Measurements from ENCODE around the gene SERINC5. TPM values are rescaled to one million over a fixed set of nuclear protein-coding genes. Genes with fewer than 3 reads are reported as not detected.

The SERINC5 gene
- total and polyA plus RNA-seq, 2 donors (not counting 3 experiments of a cell fraction or from before 2014, with no cell fraction given) = 3.2 to 10.1 TPM

DNA sequence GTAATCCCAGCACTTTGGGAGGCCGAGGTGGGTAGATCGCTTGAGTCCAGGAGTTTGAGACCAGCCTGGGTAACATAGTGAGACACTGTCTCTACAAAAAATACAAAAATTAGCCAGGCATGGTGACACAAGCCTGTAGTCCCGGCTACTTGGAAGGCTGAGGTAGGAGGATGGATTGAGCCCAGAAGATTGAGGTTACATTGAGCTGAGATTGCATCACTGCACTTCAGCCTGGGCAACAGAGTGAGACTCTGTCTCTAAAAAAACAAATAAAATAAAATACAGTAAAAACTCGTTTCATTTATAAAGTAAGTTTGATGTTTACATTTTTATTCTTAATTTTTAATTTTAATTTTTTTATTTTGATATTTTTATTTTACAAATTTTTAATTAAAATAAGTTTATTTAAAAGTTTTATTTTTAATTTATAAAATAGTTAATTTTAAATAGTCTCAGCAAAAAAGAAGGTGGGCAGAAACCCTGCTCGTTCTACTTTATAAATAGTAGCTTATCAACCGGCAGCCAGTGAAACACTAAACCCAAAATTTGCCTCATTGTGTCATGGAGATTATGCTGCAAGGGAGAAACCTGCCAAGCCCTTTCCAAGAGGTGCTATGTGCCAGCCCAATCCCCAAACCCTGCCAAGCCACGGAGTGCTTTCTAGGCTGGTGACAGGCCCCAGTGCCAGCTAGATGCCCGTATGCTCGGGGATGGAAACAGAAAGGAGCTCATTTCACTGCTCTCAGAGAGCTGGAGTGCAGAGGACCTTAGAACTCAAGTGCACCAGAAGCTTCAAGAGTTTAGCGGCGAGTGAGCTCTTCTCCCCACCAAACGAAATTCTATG is 38.9 kb downstream of the SERINC5 start:
- dilution Hi-C loops (cut with MboI; ENCODE audit: extremely low pct_ligation_motif_present, low sequenced_read_pairs) = no loop called here
- TF ChIP-seq MYC (IDR thresholded peaks at IDR 0.05; ENCODE audit: low read depth, low read length) = no peak
- no peak for TF ChIP-seq FOS (IDR thresholded peaks at IDR 0.05; ENCODE audit: borderline replicate concordance, insufficient read depth, low read length)
- CTCF ChIA-PET = no interaction called here

DNA sequence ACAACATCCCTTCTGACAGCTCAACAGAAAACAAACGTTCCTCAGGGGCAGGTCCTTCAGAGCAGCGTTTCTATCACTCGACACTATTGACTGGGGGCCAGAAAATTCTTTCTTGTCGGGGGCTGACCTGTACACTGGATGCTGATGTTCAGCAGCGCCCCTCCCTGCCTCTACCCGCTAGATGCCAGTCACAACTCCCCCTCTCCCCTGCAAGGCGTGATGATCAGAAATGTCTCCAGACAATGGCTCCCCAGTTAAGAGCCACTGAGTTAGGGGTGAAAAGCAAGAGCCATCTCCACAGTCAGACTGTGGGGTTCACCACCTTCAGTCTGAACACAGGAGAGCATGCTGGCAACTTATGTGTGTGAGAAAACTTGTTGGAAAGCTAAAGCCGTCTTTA is 39.8 kb downstream of the SERINC5 start:
- no peak for TF ChIP-seq EZH2 (IDR thresholded peaks at IDR 0.05; ENCODE audit: borderline replicate concordance, low read depth, low read length, severe bottlenecking)
- TF ChIP-seq, protein P1, sequence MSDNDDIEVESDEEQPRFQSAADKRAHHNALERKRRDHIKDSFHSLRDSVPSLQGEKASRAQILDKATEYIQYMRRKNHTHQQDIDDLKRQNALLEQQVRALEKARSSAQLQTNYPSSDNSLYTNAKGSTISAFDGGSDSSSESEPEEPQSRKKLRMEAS (IDR thresholded peaks at IDR 0.05; ENCODE audit: insufficient read depth, insufficient read length) = no peak
- no peaks in the 10 kb centered on the region for H3K9me3 ChIP-seq (replicated peaks; ENCODE audit: control insufficient read depth, insufficient read depth, low read length)
- no TSS peak for BruUV-seq (replicated peaks)
- no peak for DNase-seq (ENCODE audit: low read depth, low spot score)
- H3K4me3 ChIP-seq (replicated peaks in 1 of 3; ENCODE audit: insufficient read depth in 1 of 3, low read depth in 1 of 3, low read length in 3 of 3) = no peak overlapping the region
- H4K20me1 ChIP-seq (replicated peaks; ENCODE audit: control insufficient read depth, extremely low read depth, insufficient read depth, low read length) = no peaks in the 10 kb centered on the region
- no peak overlapping the region for H3K4me2 ChIP-seq (ENCODE audit: insufficient read depth, low read length)
- CTCF ChIA-PET = interaction anchor here (1.1 kb wide), 1 partner anchor 14 kb away, joined by 4 read pairs; no protein-coding TSS in a partner anchor
- no peaks in the 10 kb centered on the region for H3K4me1 ChIP-seq (ENCODE audit: control insufficient read depth, extremely low read depth, insufficient read depth, low read length)
- H3K79me2 ChIP-seq (ENCODE audit: control insufficient read depth, insufficient read depth, low read length) = no peaks in the 10 kb centered on the region
- H2AFZ ChIP-seq (ENCODE audit: low read depth, low read length) = no peak overlapping the region
- H3K27ac ChIP-seq (ENCODE audit: insufficient read depth, low read depth, low read length) = no peak overlapping the region
- no peaks in the 10 kb centered on the region for H3K9me1 ChIP-seq (replicated peaks; ENCODE audit: control insufficient read depth, extremely low read depth, insufficient read depth, low read length)
- no peaks in the 10 kb centered on the region for H3K27me3 ChIP-seq (ENCODE audit: control insufficient read depth in 2 of 2, insufficient read depth in 2 of 2, low read length in 2 of 2)
- FAIRE-seq = no peak
- H3K36me3 ChIP-seq (ENCODE audit: control insufficient read depth in 2 of 2, extremely low read depth in 1 of 2, insufficient read depth in 2 of 2, low read length in 2 of 2) = no peaks in the 10 kb centered on the region
- intact Hi-C loops (cut with micrococcal nuclease) (no loop called here), dilution Hi-C loops (cut with MboI; ENCODE audit: extremely low pct_ligation_motif_present, low sequenced_read_pairs) (no loop called here)
- no peak overlapping the region for H3K9ac ChIP-seq (replicated peaks; ENCODE audit: extremely low read depth, insufficient read depth, low read length)
- POLR2A ChIA-PET = no interaction called here

More for the DNA sequence above, 38.9 kb downstream of the SERINC5 start:
- Histone ChIP-seq H3K27me3 (ENCODE audit: control insufficient read depth in 2 of 2, insufficient read depth in 2 of 2, low read length in 2 of 2) (no peaks in the 10 kb centered on the region), H3K9ac (replicated peaks; ENCODE audit: extremely low read depth, insufficient read depth, low read length) (no peak overlapping the region), H2AFZ (ENCODE audit: low read depth, low read length) (no peak overlapping the region), H3K9me1 (replicated peaks; ENCODE audit: control insufficient read depth, extremely low read depth, insufficient read depth, low read length) (no peaks in the 10 kb centered on the region), H3K4me2 (ENCODE audit: insufficient read depth, low read length) (no peak overlapping the region), H3K4me3 (replicated peaks in 1 of 3; ENCODE audit: insufficient read depth in 1 of 3, low read depth in 1 of 3, low read length in 3 of 3) (no peak overlapping the region), H3K27ac (ENCODE audit: insufficient read depth, low read depth, low read length) (no peak overlapping the region), H3K9me3 (replicated peaks; ENCODE audit: control insufficient read depth, insufficient read depth, low read length) (no peaks in the 10 kb centered on the region), H3K36me3 (ENCODE audit: control insufficient read depth in 2 of 2, extremely low read depth in 1 of 2, insufficient read depth in 2 of 2, low read length in 2 of 2) (no peaks in the 10 kb centered on the region), H3K79me2 (ENCODE audit: control insufficient read depth, insufficient read depth, low read length) (no peaks in the 10 kb centered on the region), H3K4me1 (ENCODE audit: control insufficient read depth, extremely low read depth, insufficient read depth, low read length) (no peaks in the 10 kb centered on the region), H4K20me1 (replicated peaks; ENCODE audit: control insufficient read depth, extremely low read depth, insufficient read depth, low read length) (no peaks in the 10 kb centered on the region)
- POLR2A ChIA-PET = no interaction called here
- no TSS peak for BruUV-seq (replicated peaks)
- intact Hi-C loops (cut with micrococcal nuclease) = no loop called here
- no peak for FAIRE-seq
- no peak for DNase-seq (ENCODE audit: low read depth, low spot score)

Data from endothelial cell of umbilical vein (primary cell).